Measurements from ENCODE around the gene HSD17B1.
"Not testable (repeated sequence)": the region's sequence is repeated elsewhere in the genome, so short reads cannot be mapped to it uniquely, and the experiment has no call there.

HSD17B1 gene

GRCh38 chr17:42548070-42548837 is 4.5 kb upstream of the HSD17B1 start:
- DNase-seq (ENCODE audit: low spot score): no peak

DNA sequence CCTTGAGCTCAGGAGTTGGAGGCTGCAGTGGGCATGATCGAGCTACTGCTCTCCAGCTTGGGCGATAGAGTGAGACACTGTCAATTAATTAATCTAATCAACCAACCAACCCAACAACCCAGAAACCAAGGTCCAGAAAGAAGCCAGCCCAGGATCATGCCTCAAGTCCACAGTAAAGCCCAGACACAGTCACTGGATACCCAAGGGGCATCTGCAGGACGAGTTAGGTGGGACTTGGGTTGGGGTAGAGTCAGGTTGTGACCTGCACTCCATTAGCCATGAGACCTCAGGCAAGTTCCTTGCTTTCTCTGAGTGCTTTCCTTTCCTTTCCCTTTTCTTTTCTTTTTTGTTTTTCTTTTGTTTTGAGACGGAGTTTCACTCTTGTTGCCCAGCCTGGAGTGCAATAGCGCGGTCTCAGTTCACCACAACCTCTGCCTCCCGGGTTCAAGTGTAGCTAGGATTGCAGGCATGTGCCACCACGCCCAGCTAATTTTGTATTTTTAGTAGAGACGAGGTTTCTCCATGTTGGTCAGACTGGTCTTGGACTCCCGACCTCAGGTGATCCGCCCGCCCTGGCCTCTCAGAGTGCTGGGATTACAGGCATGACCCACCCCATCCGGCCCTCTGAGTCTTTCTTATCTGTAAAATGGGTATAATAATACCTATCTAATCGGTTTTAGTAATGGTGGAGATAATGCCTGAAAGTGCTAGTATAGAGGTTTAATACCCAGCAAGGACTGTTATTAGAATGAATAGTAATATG is 3.5 kb upstream of the HSD17B1 start:
- DNase-seq (ENCODE audit: low spot score): no peak

DNA sequence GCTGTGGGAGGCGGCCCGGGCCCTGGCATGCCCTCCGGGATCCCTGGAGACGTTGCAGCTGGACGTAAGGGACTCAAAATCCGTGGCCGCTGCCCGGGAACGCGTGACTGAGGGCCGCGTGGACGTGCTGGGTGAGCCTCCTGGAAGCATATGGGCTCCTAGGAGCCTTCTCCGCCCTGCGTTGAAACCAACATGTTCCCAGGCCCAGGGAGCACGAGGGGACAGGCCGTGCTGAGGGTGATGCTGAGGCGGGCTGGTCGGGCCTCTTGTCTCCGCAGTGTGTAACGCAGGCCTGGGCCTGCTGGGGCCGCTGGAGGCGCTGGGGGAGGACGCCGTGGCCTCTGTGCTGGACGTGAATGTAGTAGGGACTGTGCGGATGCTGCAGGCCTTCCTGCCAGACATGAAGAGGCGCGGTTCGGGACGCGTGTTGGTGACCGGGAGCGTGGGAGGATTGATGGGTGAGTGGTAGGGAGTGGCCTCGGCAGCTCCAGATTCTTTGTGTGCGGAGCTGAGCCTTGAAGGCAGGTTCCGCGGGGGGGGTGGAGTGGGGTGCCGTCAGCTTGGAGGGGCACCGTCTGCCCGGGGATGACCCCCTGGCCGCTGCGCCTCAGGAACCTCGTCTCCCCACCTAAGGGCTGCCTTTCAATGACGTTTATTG is 567 bp downstream of the HSD17B1 start:
- DNase-seq (ENCODE audit: low spot score): no peak

DNA sequence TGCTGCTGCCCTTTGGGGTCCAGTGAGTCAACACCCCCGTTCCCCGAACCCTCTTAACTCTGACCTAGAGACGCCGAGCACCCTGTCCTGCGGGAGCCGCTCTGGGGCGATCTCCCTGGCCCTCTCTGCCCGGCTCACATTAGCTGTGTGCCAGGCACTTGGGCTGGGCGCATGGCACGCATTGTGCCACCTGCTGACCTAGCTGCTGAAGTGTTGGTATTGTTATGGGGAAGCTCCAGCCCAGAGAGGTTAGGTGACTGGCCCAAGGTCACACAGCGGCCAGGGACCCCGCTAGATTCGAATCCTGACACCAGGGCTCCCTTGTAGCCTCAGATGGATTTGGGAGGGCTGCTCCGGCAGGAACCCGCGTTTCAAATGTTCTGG is 1.1 kb downstream of the HSD17B1 start:
- DNase-seq (ENCODE audit: low spot score): no peak

DNA sequence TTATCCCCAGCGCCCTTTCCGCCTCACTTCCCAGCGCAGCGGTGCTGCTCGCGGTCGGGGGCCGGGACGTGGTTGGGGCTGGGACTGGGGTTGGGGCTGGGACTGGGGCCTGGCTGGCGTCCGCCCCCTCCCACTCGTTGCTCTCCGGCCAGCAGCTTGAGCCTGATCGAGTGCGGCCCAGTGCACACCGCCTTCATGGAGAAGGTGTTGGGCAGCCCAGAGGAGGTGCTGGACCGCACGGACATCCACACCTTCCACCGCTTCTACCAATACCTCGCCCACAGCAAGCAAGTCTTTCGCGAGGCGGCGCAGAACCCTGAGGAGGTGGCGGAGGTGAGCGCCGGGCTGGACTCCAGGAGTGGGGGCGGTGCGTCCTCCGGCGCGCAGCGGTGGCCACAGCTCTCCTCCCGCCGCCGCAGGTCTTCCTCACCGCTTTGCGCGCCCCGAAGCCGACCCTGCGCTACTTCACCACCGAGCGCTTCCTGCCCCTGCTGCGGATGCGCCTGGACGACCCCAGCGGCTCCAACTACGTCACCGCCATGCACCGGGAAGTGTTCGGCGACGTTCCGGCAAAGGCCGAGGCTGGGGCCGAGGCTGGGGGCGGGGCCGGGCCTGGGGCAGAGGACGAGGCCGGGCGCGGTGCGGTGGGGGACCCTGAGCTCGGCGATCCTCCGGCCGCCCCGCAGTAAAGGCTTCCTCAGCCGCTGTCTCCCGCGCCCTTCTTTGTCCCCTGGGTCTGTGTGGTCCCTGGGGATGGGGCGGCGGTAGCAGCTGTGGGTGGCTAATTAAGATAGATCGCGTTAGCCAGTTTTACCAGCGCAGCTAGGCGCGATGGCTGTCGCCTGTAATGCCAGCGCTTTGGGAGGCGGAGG is 1.8 kb downstream of the HSD17B1 start:
- DNase-seq (ENCODE audit: low spot score): peak; percentile 89

GRCh38 chr17:42555122-42555622 is 2.4 kb downstream of the HSD17B1 start:
- no peak for DNase-seq (ENCODE audit: low spot score)

DNA sequence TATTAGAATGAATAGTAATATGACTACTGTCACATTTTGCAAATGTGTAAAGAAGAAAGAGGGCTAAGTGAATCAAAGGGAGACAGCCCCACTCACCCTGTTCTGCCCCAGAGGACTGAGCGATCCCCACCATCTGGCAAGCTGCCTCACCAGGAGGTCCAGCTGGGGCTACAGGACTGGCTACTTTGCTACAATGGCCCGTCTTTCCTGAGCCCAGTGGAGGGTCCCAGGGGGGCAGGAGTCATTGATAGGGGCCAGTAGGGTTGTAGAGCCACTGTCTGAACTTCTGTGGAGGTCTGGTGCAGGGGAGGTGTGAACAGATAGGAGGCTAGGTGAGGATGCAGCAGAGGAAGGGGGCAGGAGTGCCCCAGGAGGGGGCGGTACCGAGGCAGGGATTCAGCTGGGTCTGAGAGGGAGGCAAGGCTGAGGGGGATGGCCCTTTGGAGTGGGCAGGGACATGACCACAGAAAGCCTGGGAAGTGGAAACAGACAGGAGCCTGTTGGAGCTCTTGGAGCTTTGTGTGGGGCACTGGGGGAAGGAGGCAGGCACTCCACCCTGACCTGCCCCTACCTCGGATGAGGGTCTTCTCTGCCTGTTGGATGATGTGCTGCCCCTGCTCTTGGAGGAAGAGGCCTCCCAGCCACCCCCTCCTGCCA is 3.4 kb downstream of the HSD17B1 start:
- DNase-seq (ENCODE audit: low spot score): not testable (repeated sequence)

DNA sequence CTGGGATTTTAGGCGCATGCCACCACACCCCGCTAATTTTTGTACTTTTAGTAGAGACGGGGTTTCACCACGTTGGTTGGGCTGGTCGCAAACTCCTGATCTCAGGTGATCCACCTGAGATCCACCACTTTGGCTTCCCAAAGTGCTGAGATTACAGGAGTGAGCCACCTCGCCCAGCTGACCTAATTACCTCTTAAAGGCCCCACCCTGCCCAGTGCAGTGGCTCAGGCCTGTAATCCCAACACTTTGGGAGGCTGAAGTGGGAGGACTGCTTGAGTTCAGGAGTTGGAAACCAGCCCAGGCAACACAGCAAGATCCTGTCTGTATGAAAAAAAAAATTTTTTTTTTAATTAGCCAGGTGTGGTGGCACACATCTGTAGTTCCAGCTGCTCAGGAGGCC is 6.4 kb downstream of the HSD17B1 start:
- DNase-seq (ENCODE audit: low spot score): no peak

GRCh38 chr17:42560246-42560645 is 7.5 kb downstream of the HSD17B1 start:
- DNase-seq (ENCODE audit: low spot score): no peak

- peak; percentile 98 for DNase-seq (ENCODE audit: low spot score)
Measured at GRCh38 chr17:42561897-42562387, 9.2 kb downstream of the HSD17B1 start, which contains the start of gene COASY. TSS of gene COASY (plus strand) at chr17:42562148. CDS start at chr17:42562623, 475 bp downstream.

DNA sequence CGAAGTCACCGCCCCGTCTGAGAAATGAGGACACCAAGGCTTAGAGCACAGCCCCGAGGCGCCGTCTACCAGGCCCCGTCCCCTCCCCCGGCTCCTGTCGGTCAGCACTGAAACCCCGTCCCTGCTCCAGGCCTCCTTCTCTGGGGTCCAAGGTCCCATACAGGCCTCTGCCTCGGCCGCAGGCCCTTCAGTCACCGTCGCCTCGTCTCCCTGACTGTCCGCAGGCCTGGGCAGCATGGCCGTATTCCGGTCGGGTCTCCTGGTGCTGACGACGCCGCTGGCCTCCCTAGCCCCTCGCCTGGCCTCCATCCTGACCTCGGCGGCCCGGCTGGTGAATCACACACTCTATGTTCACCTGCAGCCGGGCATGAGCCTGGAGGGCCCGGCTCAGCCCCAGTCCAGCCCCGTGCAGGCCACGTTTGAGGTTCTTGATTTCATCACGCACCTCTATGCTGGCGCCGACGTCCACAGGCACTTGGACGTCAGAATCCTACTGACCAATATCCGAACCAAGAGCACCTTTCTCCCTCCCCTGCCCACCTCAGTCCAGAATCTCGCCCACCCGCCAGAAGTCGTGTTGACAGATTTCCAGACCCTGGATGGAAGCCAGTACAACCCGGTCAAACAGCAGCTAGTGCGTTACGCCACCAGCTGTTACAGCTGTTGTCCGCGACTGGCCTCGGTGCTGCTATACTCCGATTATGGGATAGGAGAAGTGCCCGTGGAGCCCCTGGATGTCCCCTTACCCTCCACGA is 9.8 kb downstream of the HSD17B1 start:
- DNase-seq (ENCODE audit: low spot score): peak; percentile 41

DNA sequence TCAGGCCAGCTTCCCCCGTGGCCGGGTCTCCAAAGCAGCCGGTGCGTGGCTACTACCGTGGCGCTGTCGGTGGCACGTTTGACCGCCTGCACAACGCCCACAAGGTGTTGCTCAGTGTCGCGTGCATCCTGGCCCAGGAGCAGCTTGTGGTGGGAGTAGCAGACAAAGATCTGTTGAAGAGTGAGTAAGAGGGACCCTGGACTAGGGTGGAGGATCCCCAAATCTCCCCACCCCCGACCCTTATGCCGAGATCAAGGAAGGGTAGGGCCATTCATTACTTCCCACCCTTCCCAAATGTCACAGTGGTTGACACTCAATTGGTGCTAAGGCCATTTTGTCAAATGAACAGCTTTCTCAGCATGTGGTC is 10.4 kb downstream of the HSD17B1 start:
- no peak for DNase-seq (ENCODE audit: low spot score)

GRCh38 chr17:42563543-42563942 is 10.8 kb downstream of the HSD17B1 start:
- DNase-seq (ENCODE audit: low spot score): no peak

DNA sequence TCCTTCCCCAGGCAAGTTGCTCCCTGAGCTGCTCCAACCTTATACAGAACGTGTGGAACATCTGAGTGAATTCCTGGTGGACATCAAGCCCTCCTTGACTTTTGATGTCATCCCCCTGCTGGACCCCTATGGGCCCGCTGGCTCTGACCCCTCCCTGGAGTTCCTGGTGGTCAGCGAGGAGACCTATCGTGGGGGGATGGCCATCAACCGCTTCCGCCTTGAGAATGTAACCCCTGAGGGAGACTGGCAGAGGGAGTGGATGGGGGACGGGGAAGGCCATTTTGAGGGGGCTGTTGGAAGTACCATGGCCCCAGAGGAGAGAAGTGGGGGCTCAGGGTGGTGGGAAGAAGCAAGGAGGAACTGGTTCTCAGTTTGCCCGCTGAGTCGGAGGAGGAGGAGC is 11.2 kb downstream of the HSD17B1 start:
- no peak for DNase-seq (ENCODE audit: low spot score)

DNA sequence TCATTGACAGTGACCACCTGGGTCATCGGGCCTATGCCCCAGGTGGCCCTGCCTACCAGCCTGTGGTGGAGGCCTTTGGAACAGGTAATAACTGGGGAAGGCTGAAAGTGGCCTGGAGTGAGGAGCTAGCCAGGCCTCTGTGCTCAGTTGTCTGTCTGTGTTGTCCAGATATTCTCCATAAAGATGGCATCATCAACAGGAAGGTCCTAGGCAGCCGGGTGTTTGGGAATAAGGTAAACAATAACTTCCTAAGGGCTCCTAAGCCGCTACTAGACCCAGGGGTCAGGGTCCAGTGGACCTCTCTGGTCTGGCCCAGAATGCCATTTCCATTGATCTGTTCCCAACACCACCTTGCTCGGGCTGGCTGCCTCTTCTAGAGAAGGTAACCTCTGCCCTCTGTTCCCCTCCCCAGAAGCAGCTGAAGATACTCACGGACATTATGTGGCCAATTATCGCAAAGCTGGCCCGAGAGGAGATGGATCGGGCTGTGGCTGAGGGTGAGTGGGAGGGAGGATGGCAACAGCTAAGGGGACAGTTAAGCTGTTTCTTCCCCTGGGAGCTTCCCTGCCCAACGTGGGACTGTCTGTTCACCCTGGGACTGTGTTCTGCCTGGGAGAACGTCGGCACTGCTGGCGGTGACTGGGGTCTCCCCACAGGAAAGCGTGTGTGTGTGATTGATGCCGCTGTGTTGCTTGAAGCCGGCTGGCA is 12.2 kb downstream of the HSD17B1 start:
- no peak for DNase-seq (ENCODE audit: low spot score)

DNA sequence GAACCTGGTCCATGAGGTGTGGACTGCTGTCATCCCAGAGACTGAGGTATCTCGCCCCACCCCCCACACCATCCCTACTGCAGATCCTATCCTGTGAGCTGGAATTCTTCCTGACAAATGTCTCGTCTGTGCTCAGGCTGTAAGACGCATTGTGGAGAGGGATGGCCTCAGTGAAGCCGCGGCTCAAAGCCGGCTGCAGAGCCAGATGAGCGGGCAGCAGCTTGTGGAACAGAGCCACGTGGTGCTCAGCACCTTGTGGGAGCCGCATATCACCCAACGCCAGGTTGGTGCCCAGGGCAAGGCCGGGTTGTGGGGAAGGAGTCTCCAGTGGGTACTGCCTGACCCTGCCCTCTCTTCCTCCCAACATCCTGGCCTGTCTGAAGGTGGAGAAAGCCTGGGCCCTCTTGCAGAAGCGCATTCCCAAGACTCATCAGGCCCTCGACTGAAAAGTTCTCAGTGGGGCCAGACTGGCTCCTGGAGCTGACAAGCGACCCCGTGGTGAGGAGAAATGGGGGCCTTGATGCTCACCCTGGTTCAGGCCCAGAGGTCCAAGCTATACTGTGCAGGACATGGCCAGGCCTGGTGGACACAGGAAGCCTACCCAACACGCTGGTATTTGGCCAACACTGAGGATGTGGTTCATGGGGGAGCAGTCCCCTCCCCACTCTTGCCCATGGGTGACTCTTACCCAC is 12.9 kb downstream of the HSD17B1 start:
- no peak for DNase-seq (ENCODE audit: low spot score)

DNA sequence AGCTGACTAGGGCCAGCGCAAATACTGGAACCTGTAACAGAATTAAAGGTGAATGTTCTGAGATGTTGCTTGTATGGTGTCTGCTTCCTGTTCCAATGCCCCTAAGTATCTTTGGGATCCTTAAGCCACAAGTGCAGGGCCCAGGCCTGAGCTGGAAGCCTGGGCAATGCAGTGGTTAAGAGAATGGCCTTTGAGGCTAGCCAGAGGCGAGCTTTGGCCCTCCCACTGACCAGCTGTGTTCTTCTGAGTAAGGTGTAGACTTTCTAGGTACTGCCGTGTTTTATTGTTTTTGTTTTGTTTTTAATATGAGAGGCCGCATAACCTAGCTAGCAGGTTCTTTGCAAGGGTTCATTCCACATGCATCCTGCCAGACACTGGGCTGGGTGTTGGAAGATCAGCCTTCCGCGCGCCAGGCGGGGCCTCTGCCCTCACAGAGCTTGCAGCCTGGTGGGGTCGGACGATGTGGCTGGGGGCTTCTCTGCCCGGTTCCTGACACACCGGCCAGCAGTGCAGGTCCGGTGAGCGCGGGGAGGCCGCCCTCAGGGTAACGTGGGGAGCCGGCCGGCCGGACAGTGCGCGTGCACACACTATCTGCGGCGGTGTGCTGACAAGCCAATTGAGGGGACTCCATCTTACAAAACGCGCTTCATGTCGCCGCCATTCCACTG is 13.6 kb downstream of the HSD17B1 start:
- no peak for DNase-seq (ENCODE audit: low spot score)

DNA sequence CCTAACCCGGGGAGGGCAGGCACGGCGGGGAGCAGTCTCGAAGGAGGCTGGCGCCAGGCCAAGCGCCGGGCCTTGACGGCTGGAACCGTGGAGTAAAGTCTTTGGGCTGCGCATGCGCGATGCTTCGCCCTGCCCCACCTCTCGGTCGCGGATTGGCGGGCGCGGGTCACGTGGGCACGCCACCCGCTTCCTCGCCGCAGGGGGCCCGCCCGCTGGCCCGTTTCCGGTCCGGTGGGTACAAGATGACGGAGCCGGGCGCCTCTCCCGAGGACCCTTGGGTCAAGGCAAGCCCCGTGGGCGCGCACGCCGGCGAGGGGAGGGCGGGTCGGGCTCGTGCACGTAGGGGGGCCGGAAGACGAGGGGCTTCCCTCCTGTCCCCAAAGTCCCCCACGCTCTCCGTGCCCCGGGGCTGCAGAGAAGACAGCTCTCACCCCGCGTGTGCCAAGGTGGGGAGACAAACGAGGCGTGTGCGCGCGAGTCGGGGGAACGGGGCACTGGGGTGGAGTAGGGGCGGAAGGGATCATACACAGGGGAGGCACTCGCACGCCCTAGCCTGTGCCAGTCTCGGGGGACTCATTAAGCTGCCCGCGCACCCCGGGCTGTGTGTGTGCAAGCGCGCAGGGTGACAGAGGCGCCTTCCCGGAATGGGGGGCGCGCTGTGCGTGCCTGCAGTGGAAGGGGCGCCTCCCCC is 14.3 kb downstream of the HSD17B1 start, which contains the start of gene MLX:
Gene MLX (plus strand): TSS at position 218 of the 691 bp plus-strand sequence. CDS start 25 bp downstream, at position 243.
- DNase-seq (ENCODE audit: low spot score): peak; percentile 100

Data from AG20443 (cell line).